Psoas muscle (tissue), 8 donors: Measurements from ENCODE around the gene AMDHD1. TPM values are rescaled to one million over a fixed set of nuclear protein-coding genes. Genes with fewer than 3 reads are reported as not detected.

Experiments
- ATAC-seq, 4 donors: fragments of 200-7000 bp; cut with Tn5 transposase; one replicate each; pipeline ENCODE4 v1.9.1; 2020; ENCODE audit warnings: moderate library complexity in 3 of 4, mild to moderate bottlenecking in 2 of 4
- DNase-seq, 2 donors: peaks; one replicate each; pipeline ENCODE4 v3.0.0-alpha.2; 2020
- H3K27ac ChIP-seq: fragments of 200-600 bp; one replicate; pipeline ENCODE4 v1.8.0; 2022
- H3K27me3 ChIP-seq, 3 donors: fragments of 200-600 bp in 1 of 3; one replicate each; pipeline versions ENCODE4 v1.6.1 to v1.8.0; 2013 to 2022; ENCODE audit warnings: low read length in 2 of 3, mild to moderate bottlenecking in 2 of 3, moderate library complexity in 1 of 3; ENCODE audit not compliant: insufficient read depth in 3 of 3
- H3K36me3 ChIP-seq, 2 donors: fragments of 200-600 bp in 1 of 2; one replicate each; pipeline versions ENCODE4 v1.6.1 to v1.8.0; 2013 to 2022; ENCODE audit warnings: low read depth in 1 of 2, mild to moderate bottlenecking in 1 of 2, moderate library complexity in 1 of 2; ENCODE audit not compliant: insufficient read depth in 1 of 2
- H3K4me1 ChIP-seq: fragments of 200-600 bp; one replicate; pipeline ENCODE4 v1.8.0; 2022
- H3K4me3 ChIP-seq: fragments of 200-600 bp; one replicate; pipeline ENCODE4 v1.8.0; 2022; ENCODE audit warnings: mild to moderate bottlenecking
- H3K9me3 ChIP-seq: fragments of 200-600 bp; one replicate; pipeline ENCODE4 v1.8.0; 2022
- CTCF ChIP-seq: fragments of 200-600 bp; IDR thresholded peaks from one replicate; pipeline ENCODE4 v1.8.0; 2022; ENCODE audit warnings: antibody characterized with exemption
- WGBS, 3 donors: extraction: QIAGEN DNeasy Blood & Tissue Kit; methylation state at CpG; one replicate each; pipeline versions ENCODE4 v1.1.6 to v1.1.7; 2013; 5-methylcytosine and 5-hydroxymethylcytosine counted together
- intact Hi-C, 2 donors: fragments of 100-400 bp; cut with DNase I; formaldehyde crosslinking; loops; one replicate each; pipeline versions ENCODE4 v1.11.0 to v1.14.2; 2022
- polyA plus RNA-seq, 3 donors: library from polyadenylated mRNA; stranded (reverse); fragments of 200-250 nt; gene quantifications; one replicate each; pipeline ENCODE4 v1.2.3, GENCODE V29; 2013
- total RNA-seq, 4 donors: library from RNA; stranded (reverse); fragmentation: NEBNext Ultra II Directional in 2 of 4; extraction: Animal tissue kit (Norgen Biotek cat#: 25700) in 2 of 4; gene quantifications; one replicate each; pipeline versions ENCODE4 v1.2.1 to v1.2.4, GENCODE V29; 2021 to 2023
- donor health status: healthy with polysubstance abuse.
- donor health status: DM: no; HTN: no; CAD: no; lungs with moderate emphysema.
- donor health status: Bipolar disorder and iron deficiency.
- donor health status: healthy.
- donor health status: DM: yes; HTN: yes; CAD: no.
- donor health status: DM: no; HTN: no; CAD: no.
- donor health status: DM: no; HTN: no; CAD: no.
- donor health status: DM: yes; HTN: yes; CAD: no.

The AMDHD1 gene
- total and polyA plus RNA-seq, 7 donors: 0.18 to 1.1 (median 0.45) TPM

DNA sequence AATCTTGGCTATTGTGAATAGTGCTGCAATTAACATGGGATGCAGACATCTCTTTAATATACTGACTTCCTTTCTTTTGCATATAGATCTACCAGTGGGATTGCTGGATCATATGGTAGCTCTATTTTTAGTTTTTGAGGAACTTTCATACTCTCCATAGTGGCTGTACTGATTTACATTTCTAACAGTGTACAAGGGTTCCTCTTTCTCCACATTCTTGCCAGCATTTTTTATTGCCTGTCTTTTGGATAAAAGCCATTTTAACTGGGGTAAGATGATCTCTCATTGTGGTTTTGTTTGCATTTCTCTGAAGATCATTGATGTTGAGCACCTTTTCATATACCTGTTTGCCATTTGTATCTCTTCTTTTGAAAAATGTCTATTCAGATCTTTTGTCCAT is 8.4 kb downstream of the AMDHD1 start:
- TF ChIP-seq CTCF: no peak
- no peaks in the 10 kb centered on the region for H3K4me1 ChIP-seq
- no peaks in the 10 kb centered on the region for H3K9me3 ChIP-seq
- ATAC-seq: no peak
- intact Hi-C loops: no loop called here
- H3K27ac ChIP-seq: no peak overlapping the region
- no peak for DNase-seq
- no peaks in the 10 kb centered on the region for H3K27me3 ChIP-seq
- no peak overlapping the region for H3K4me3 ChIP-seq
- no peaks in the 10 kb centered on the region for H3K36me3 ChIP-seq

GRCh38 chr12:95953000-95953399 is 9.9 kb downstream of the AMDHD1 start:
- ATAC-seq (no peak), DNase-seq (no peak)
- Histone ChIP-seq H3K27me3 (no peaks in the 10 kb centered on the region), H3K36me3 (no peaks in the 10 kb centered on the region), H3K9me3 (no peaks in the 10 kb centered on the region), H3K27ac (no peak overlapping the region), H3K4me3 (no peak overlapping the region), H3K4me1 (no peaks in the 10 kb centered on the region)
- 29 to 43% (median 35%) methylated on average over 1 of the region's 1 CpG for WGBS, 3 donors
- TF ChIP-seq CTCF: no peak
- intact Hi-C loops: no loop called here

DNA sequence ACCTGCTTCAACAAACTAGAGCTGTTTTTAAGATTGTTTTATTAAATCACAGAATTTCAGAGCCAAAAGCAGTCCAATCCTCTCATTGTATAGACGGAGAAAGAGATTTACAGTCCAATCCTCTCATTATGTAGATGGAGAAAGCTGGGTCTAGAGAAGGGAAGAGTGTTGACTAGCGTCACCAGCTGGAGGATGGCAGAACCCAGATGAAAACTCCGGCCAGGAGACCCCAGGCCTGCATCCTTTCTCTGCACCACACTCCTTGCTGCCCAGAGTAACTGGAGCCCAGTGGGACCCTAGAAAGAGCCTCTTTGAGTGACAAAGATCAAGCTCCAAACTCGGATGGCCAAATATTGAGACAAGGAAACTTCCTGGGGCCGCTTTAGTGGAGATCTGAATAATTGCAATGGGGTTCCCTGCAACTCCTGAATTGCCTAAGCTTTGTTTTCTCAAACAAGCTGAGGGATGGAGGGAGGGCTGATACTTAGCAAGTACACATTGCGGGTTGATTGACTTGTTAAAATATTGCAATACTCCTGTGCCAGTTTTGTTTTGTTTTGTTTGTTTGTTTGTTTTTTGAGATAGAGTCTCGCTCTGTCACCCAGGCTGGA is 12.5 kb downstream of the AMDHD1 start:
- peaks cover 0 to 2% (median 0%) of the 10 kb centered on the region in 3 donors for H3K27me3 ChIP-seq
- no peaks in the 10 kb centered on the region for H3K9me3 ChIP-seq
- no peaks in the 10 kb centered on the region for H3K36me3 ChIP-seq
- no peak overlapping the region for H3K27ac ChIP-seq
- intact Hi-C loops: no loop called here
- no peak for TF ChIP-seq CTCF
- no peak overlapping the region for H3K4me3 ChIP-seq
- DNase-seq: no peak
- ATAC-seq: no peak
- H3K4me1 ChIP-seq: no peaks in the 10 kb centered on the region
- 74 to 82% (median 79%) methylated on average over 7 of the region's 7 CpGs for WGBS, 3 donors

GRCh38 chr12:95956557-95957145 is 13.5 kb downstream of the AMDHD1 start:
- Histone ChIP-seq H3K4me3 (no peak overlapping the region), H3K36me3 (no peaks in the 10 kb centered on the region), H3K9me3 (no peaks in the 10 kb centered on the region), H3K4me1 (no peaks in the 10 kb centered on the region), H3K27ac (no peak overlapping the region), H3K27me3 (peaks cover 0 to 2% (median 0%) of the 10 kb centered on the region in 3 donors)
- 60 to 67% (median 63%) methylated on average over 27 of the region's 27 CpGs for WGBS, 3 donors
- no peak for DNase-seq
- intact Hi-C loops: no loop called here
- no peak for ATAC-seq
- TF ChIP-seq CTCF: no peak

DNA sequence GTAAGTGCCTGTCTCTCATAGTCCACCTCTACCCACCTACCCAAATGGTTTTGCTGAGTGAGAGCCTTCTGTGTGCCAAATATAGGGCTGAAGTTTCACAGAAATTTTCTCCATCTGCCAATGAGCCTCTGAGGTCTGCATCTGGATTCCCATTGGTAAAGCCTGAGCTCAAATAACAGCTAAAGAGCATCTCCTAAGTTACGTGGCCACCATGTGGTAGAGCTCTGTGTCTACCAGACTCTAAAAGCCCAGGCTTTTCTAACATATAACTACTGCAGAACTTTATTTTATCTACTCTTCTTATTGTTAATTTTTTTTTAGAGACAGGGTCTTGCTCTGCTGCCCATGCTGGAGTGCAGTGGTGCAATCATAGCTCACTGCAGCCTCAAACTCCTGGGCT is 16.0 kb downstream of the AMDHD1 start:
- Histone ChIP-seq H3K36me3 (no peaks in the 10 kb centered on the region), H3K27ac (no peak overlapping the region), H3K9me3 (no peaks in the 10 kb centered on the region), H3K4me1 (no peaks in the 10 kb centered on the region), H3K27me3 (peaks cover 0 to 2% (median 0%) of the 10 kb centered on the region in 3 donors), H3K4me3 (no peak overlapping the region)
- no peak for TF ChIP-seq CTCF
- 46 to 54% (median 50%) methylated on average over 1 of the region's 1 CpG for WGBS, 3 donors
- DNase-seq (no peak), ATAC-seq (no peak)
- intact Hi-C loops: no loop called here
